Nephron (organoid): ENCODE measurements around the gene SPATC1L.
A peak's percentile ranks its signal among the peaks of the same experiment; 100 is the strongest.

Experiments used
- H3K27ac Mint-ChIP-seq, 3 experiments: 2 replicates each; pipeline ENCODE4 v1.8.0; 2020; ENCODE audit warnings: mixed read lengths in 3 of 3, mild to moderate bottlenecking in 2 of 3, moderate library complexity in 1 of 3
- H3K27me3 Mint-ChIP-seq: 2 replicates; pipeline ENCODE4 v1.8.0; 2021; ENCODE audit warnings: low read depth, mild to moderate bottlenecking, moderate library complexity, mixed read lengths
- H3K36me3 Mint-ChIP-seq: 2 replicates; pipeline ENCODE4 v1.8.0; 2020; ENCODE audit warnings: low read depth, mixed read lengths
- H3K4me1 Mint-ChIP-seq: 2 replicates; pipeline ENCODE4 v1.8.0; 2020; ENCODE audit warnings: mixed read lengths
- H3K4me3 Mint-ChIP-seq, 3 experiments: 2 replicates each; pipeline ENCODE4 v1.8.0; 2020; ENCODE audit warnings: mild to moderate bottlenecking in 3 of 3, mixed read lengths in 3 of 3, moderate library complexity in 2 of 3
- H3K9me3 Mint-ChIP-seq: 2 replicates; pipeline ENCODE4 v1.8.0; 2020; ENCODE audit warnings: mixed read lengths
- TF ChIP-seq, protein P1 (sequence below), 3 experiments: fragments of 200-600 bp; sonication (generic); IDR thresholded peaks; one replicate each; pipeline ENCODE4 v1.5.0; 2021; ENCODE audit warnings: antibody characterized with exemption in 3 of 3; ENCODE audit not compliant: unreplicated experiment in 3 of 3

SPATC1L gene

DNA sequence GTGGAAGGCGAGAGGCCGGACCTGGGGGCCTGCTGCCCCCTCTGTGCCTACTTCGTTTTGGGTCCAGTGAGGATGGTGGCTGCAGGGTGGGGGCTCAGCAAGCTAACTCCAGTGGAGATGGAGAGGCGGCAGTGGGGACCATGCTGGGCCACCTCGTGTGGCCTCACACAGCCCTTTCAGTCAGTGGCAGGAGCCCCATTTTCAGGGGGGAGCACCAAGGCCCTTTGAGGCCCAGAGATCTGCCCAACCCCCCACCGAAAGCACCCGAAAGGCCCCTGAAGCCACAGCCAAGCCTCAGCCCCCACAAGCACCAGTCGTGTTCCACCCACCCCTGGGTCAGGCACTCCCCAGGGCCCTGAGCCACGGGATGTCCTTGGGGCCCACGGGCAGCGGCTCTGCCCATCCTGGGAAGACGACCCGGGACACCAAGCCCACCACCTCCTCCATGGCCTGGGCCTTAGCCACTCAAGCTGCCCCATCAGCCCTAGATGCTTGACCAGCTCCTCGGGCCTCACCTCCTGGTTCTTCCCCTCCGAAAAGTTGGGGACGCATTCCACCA is 29.2 kb downstream of the SPATC1L start:
- H3K4me3 Mint-ChIP-seq: peak overlapping the region in 2 of 3 experiments; percentile 44 to 64
- peaks cover 9% of the 10 kb centered on the region for H3K4me1 Mint-ChIP-seq
- H3K27me3 Mint-ChIP-seq: no peaks in the 10 kb centered on the region

DNA sequence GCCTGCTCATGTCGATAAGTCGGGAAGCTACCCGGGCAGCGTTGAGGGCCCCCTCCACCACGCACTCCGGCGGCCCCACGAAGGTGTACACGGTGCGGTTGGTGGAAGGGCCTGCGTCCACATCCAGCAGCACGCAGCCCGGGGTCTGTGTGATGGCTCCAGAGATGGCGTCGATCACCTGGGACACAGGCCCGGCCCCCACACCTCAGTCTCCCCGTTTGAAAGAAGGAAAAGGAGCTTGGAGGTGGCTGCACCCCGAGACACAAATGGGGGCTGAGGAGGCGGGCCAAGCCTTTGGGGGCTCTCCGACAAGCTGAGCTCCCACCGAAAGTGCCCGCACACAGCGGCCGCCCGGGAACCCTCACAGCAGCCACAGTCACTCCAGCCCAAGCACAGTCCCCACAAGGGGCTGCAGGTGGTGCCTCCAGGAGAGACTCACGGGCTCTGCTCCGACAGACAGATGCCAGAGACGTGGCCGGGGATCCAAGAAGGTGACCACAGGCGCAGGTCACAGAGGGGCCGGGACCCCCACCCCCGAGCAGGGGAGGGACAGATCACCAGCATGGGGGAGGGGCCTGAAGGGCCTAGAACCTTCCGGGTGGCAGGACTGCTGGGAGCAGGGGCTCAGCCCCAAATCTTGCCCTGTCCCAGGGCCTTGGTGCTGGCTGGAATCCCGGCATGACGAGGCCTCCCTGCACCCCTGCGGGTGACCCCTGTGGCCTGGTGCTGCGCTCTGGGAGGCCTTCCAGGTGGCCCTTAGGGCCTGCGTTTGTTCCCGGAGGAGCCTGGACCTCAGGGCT is 29.9 kb downstream of the SPATC1L start:
- H3K36me3 Mint-ChIP-seq: no peaks in the 10 kb centered on the region
- no peaks in the 10 kb centered on the region for H3K9me3 Mint-ChIP-seq
- TF ChIP-seq, protein P1, sequence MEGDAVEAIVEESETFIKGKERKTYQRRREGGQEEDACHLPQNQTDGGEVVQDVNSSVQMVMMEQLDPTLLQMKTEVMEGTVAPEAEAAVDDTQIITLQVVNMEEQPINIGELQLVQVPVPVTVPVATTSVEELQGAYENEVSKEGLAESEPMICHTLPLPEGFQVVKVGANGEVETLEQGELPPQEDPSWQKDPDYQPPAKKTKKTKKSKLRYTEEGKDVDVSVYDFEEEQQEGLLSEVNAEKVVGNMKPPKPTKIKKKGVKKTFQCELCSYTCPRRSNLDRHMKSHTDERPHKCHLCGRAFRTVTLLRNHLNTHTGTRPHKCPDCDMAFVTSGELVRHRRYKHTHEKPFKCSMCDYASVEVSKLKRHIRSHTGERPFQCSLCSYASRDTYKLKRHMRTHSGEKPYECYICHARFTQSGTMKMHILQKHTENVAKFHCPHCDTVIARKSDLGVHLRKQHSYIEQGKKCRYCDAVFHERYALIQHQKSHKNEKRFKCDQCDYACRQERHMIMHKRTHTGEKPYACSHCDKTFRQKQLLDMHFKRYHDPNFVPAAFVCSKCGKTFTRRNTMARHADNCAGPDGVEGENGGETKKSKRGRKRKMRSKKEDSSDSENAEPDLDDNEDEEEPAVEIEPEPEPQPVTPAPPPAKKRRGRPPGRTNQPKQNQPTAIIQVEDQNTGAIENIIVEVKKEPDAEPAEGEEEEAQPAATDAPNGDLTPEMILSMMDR (IDR thresholded peaks at IDR 0.05; ENCODE audit: unreplicated experiment in 3 of 3): no peak
- H3K4me3 Mint-ChIP-seq: no peak overlapping the region
- H3K27me3 Mint-ChIP-seq: no peaks in the 10 kb centered on the region
- H3K27ac Mint-ChIP-seq: no peak overlapping the region
- peaks cover 11% of the 10 kb centered on the region for H3K4me1 Mint-ChIP-seq

More for the DNA sequence above, 29.2 kb downstream of the SPATC1L start:
- Mint-ChIP-seq H3K9me3 (no peaks in the 10 kb centered on the region), H3K27ac (peak overlapping the region in 1 of 3 experiments; percentile 87), H3K36me3 (no peaks in the 10 kb centered on the region)
- TF ChIP-seq, protein P1 (IDR thresholded peaks at IDR 0.05; ENCODE audit: unreplicated experiment in 3 of 3): no peak

DNA sequence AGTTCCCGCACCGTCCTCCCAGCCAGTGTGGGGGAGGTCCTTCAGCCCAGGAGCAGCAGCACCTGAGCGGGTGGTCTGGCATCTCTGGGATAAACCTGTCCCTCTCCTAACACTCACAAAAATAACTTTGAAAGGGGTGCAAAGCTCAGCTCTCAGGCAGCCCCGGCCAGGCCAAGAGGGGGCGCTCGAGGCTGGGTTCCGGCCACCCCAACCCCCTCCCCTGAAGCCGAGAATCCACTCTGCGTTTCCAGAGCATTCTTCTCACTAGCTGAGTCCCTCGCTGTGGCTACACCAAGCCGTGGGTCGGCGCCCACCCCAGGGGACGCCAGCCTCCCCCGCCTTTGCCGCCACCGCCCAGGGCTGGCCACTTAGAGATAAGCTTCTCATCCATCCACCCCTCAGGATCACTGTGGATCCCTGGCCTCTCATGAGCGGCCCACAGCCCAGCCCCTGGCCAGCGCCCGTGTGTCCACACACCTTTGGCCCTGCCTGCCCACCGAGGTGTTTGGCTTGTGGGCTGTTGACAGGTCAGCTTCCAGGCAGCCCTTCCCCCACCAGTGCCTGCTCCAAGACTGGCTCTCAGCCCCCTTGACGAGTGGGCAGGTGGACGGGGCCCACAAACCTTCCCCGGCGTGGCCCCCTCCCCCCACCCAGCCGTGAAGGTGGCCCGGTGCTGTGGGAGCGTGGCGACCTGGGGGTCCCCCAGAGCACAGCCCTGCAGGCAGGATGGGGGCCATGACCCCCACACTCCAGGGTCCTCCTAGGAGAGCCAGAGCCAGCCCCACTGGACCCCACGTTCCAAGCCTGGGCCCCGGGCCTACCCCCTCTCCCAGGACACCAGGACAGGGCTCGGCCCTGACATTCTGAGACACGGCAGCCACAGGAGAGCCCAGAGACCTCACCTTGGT is 30.8 kb downstream of the SPATC1L start:
- Mint-ChIP-seq H3K27ac (peak overlapping the region in 1 of 3 experiments; percentile 25), H3K27me3 (no peaks in the 10 kb centered on the region), H3K4me3 (no peak overlapping the region), H3K9me3 (no peaks in the 10 kb centered on the region), H3K4me1 (peaks cover 19% of the 10 kb centered on the region), H3K36me3 (no peaks in the 10 kb centered on the region)
- TF ChIP-seq, protein P1 (IDR thresholded peaks at IDR 0.05; ENCODE audit: unreplicated experiment in 3 of 3): peak; percentile 75 to 79 (median 76)

DNA sequence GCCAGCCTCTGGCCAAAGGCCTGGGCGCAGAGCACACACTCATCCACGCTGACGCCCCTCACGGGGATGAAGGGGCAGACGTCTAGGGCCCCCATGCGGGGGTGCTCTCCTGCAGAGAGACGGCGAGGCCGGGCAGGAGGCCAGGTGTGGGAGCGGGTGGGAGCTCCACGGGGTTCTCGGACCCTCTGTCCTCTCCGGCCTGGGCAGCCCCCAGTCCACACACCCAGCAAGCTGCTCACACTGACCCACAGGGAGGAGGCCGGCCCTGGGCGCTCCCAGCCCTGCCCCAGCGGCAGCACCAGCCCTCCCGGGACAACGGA is 31.4 kb downstream of the SPATC1L start:
- TF ChIP-seq, protein P1 (IDR thresholded peaks at IDR 0.05; ENCODE audit: unreplicated experiment in 3 of 3): no peak
- Mint-ChIP-seq H3K4me1 (peaks cover 22% of the 10 kb centered on the region), H3K36me3 (no peaks in the 10 kb centered on the region), H3K9me3 (no peaks in the 10 kb centered on the region), H3K27me3 (no peaks in the 10 kb centered on the region), H3K4me3 (no peak overlapping the region), H3K27ac (peak overlapping the region in 1 of 3 experiments; percentile 21)

DNA sequence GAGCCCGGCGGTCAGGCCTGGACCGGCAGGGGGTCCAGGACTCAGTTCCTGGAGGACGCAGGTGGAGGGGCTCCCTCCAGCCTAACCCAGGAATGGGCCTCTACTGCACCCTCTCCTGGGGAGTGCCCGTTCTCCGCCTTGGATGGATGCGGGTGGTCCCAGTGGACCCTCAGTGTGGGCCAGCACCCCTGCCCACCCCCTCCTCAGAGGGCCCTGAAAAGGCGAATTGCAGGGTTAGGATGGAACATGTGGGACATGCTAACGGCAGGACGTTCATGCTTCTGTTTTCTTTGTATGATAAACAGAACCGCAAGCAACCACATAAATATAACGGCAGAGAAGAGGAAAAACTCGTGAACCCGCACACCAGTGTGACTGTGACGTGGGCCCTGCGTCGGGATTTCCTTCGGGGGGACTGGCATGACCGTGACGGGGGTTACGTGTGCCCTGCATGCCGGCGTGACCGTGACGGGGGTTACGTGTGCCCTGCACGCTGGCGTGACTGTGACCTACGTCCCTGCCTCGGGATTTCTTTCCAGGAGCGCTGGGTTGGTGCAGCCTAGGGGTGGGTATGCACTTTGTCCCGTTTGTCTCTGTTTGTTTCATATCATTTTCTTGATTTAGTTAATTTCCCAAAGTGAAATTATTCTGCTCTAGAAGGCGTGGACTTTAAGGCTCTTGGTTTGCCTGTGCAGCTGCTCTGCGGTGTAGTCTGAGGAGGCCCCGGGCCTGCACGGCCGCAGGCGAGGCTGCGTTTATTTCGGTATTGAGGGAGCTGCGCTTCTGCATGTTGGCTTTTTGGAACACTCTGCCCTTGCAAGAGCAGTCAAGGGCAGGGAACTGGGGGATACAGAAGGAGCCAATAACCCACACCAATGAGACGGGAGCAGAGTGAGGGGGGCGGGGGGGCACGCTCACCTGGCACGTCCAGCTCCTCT is 32.0 kb downstream of the SPATC1L start:
- H3K9me3 Mint-ChIP-seq: no peaks in the 10 kb centered on the region
- peak overlapping the region in 2 of 3 experiments; percentile 7 to 21 for H3K27ac Mint-ChIP-seq
- TF ChIP-seq, protein P1 (IDR thresholded peaks at IDR 0.05; ENCODE audit: unreplicated experiment in 3 of 3): no peak
- H3K27me3 Mint-ChIP-seq: no peaks in the 10 kb centered on the region
- H3K4me1 Mint-ChIP-seq: peaks cover 24% of the 10 kb centered on the region
- peak overlapping the region in 1 of 3 experiments; percentile 41 for H3K4me3 Mint-ChIP-seq
- H3K36me3 Mint-ChIP-seq: no peaks in the 10 kb centered on the region
